HepG2 (cell line): ENCODE results near the gene TGFBR1. TPM values are rescaled to one million over a fixed set of nuclear protein-coding genes. Genes with fewer than 3 reads are reported as not detected.

Source experiments
- ATAC-seq: fragments of 200-7000 bp; cut with Tn5 transposase; 3 replicates; pipeline ENCODE4 v1.9.1; 2020; ENCODE audit warnings: mild to moderate bottlenecking, moderate library complexity
- BruUV-seq: library from RNA; stranded (reverse); fragments of 400-500 nt; replicated peaks from 2 replicates; lab custom pipeline; 2021; lab: Mats Ljungman, UMichigan
- CTCF ChIA-PET: fragments of 300-600 bp; formaldehyde crosslinking; extraction: SDS; loops from one replicate; lab custom pipeline; 2021; ENCODE audit warnings: low total read pairs, inconsistent platforms, low intra/inter-chr PET ratio; lab: Yijun Ruan, JAX
- POLR2A ChIA-PET: fragments of 350-600 bp; sonication (Branson Sonifier 250); formaldehyde crosslinking; loops from one replicate; lab custom pipeline; 2020; ENCODE audit warnings: antibody characterized with exemption, inconsistent platforms; lab: Yijun Ruan, JAX
- DNase-seq: peaks from one replicate; pipeline ENCODE4 v3.0.0-alpha.2; 2015; ENCODE audit warnings: low spot score
- FAIRE-seq: peaks from 3 replicates; lab custom pipeline; 2011; peaks lifted over from hg19 to GRCh38; lab: Jason Lieb, UNC
- H2AFZ ChIP-seq: one replicate; pipeline ENCODE4 v1.6.1; 2011; ENCODE audit warnings: low read length, inconsistent platforms
- H3K27ac ChIP-seq: fragments of 300-600 bp; 3 replicates; pipeline ENCODE4 v1.8.0; 2011; ENCODE audit warnings: mixed run types, mild to moderate bottlenecking, mixed read lengths, low read length, inconsistent platforms; ENCODE audit not compliant: insufficient read depth; ENCODE audit errors: extremely low read length
- H3K27me3 ChIP-seq, 2 experiments: fragments of 200-600 bp in 1 of 2; 2 replicates in 1 of 2; 3 replicates in 1 of 2; pipeline versions ENCODE4 v1.6.0 to v1.8.0; 2011; ENCODE audit warnings: low read length in 2 of 2, mild to moderate bottlenecking in 2 of 2, moderate library complexity in 2 of 2, inconsistent platforms in 1 of 2; ENCODE audit not compliant: insufficient read depth in 2 of 2, control insufficient read depth in 1 of 2
- H3K36me3 ChIP-seq, 2 experiments: fragments of 200-600 bp in 1 of 2; replicated peaks in 1 of 2; 2 replicates in 1 of 2; 3 replicates in 1 of 2; pipeline versions ENCODE4 v1.5.1 to v1.8.0; 2011; ENCODE audit warnings: low read length in 2 of 2, inconsistent platforms in 1 of 2; ENCODE audit not compliant: insufficient read depth in 2 of 2, control insufficient read depth in 1 of 2
- H3K4me1 ChIP-seq: 2 replicates; pipeline ENCODE4 v1.5.1; 2012; ENCODE audit warnings: low read length, inconsistent platforms; ENCODE audit not compliant: insufficient read depth
- H3K4me2 ChIP-seq: 2 replicates; pipeline ENCODE4 v1.6.0; 2011; ENCODE audit warnings: low read depth, low read length, inconsistent platforms
- H3K4me3 ChIP-seq, 3 experiments: fragments of 200-600 bp in 1 of 3; sonication (generic), shearing (Covaris generic) in 1 of 3; replicated peaks in 1 of 3; 2 replicates each; pipeline ENCODE4 v1.5.1; 2011 to 2016; ENCODE audit warnings: low read length in 3 of 3, inconsistent platforms in 2 of 3, low read depth in 2 of 3, mild to moderate bottlenecking in 2 of 3, control low read depth in 1 of 3, mixed read lengths in 1 of 3; ENCODE audit not compliant: insufficient read depth in 1 of 3
- H3K79me2 ChIP-seq: one replicate; pipeline ENCODE4 v1.6.1; 2011; ENCODE audit warnings: low read length, inconsistent platforms; ENCODE audit not compliant: insufficient read depth
- H3K9ac ChIP-seq: 2 replicates; pipeline ENCODE4 v1.6.0; 2011; ENCODE audit warnings: mild to moderate bottlenecking, low read depth, low read length, inconsistent platforms; ENCODE audit not compliant: insufficient read depth
- H3K9me3 ChIP-seq: 2 replicates; pipeline ENCODE4 v1.5.1; 2012; ENCODE audit warnings: mild to moderate bottlenecking, low read length
- H4K20me1 ChIP-seq: 2 replicates; pipeline ENCODE4 v1.6.0; 2011; ENCODE audit warnings: inconsistent platforms, mild to moderate bottlenecking, low read length, moderate library complexity; ENCODE audit not compliant: insufficient read depth
- ATF7 ChIP-seq, 2 experiments: fragments of 450-650 bp in 1 of 2; sonication (generic) in 1 of 2; formaldehyde crosslinking in 1 of 2; IDR thresholded peaks; 2 replicates each; pipeline versions ENCODE4 v1.4.0 to v1.6.1; 2016 to 2020; ENCODE audit warnings: antibody characterized with exemption in 1 of 2, mild to moderate bottlenecking in 1 of 2, missing genetic modification reagents in 1 of 2
- IKZF4 ChIP-seq: sonication (generic); formaldehyde crosslinking; IDR thresholded peaks from 2 replicates; pipeline ENCODE4 v1.5.1; 2020; ENCODE audit warnings: borderline replicate concordance, mild to moderate bottlenecking, low read depth, missing genetic modification reagents; ENCODE audit errors: not compliant biosample characterization
- POLR2A ChIP-seq, 2 experiments: IDR thresholded peaks; 2 replicates each; pipeline ENCODE4 v1.6.1; 2011; ENCODE audit warnings: low read depth in 2 of 2, low read length in 2 of 2, mild to moderate bottlenecking in 1 of 2, moderate library complexity in 1 of 2; ENCODE audit not compliant: insufficient read depth in 1 of 2
- ZNF639 ChIP-seq: conservative IDR thresholded peaks from 2 replicates; pipeline ENCODE4 v1.6.1; 2018; ENCODE audit warnings: missing genetic modification reagents
- ZNF761 ChIP-seq: sonication (generic); formaldehyde crosslinking; conservative IDR thresholded peaks from 2 replicates; pipeline ENCODE4 v1.4.0; 2020; ENCODE audit warnings: mild to moderate bottlenecking, missing genetic modification reagents
- WGBS: methylation state at CpG from one replicate; pipeline ENCODE4 v1.1.6; 2017; ENCODE audit warnings: low lambda C conversion rate; 5-methylcytosine and 5-hydroxymethylcytosine counted together
- in situ Hi-C: cut with HindIII; loops from 2 replicates; pipeline ENCODE4 v1.10.0; 2017; ENCODE audit warnings: low pct_unique_long_range_greater_than_20kb; ENCODE audit not compliant: extremely low pct_ligation_motif_present
- intact Hi-C: fragments of 100-400 bp; cut with micrococcal nuclease; formaldehyde crosslinking; loops from one replicate; pipeline ENCODE4 v1.10.0; 2022; ENCODE audit not compliant: unreplicated experiment
- polyA plus RNA-seq, 8 experiments: library from polyadenylated mRNA; depleted of rRNA in 3 of 8; stranded (reverse) in 7 of 8; unstranded in 1 of 8; fragments of >200 nt; fragmentation: Illumina TruSeq in 4 of 8; extraction: Trizol in 4 of 8; gene quantifications; 2 replicates each; pipeline versions ENCODE4 v1.2.1 to v1.2.3, GENCODE V29; 2011 to 2016; ENCODE audit warnings: low read depth in 4 of 8, missing spikeins in 1 of 8, mixed read lengths in 1 of 8; ENCODE audit not compliant: insufficient read depth in 1 of 8
- total RNA-seq, 5 experiments: library from RNA; depleted of rRNA; stranded (reverse); fragments of >200 nt; fragmentation: Illumina TruSeq; extraction: Trizol; gene quantifications; 2 replicates each; pipeline ENCODE4 v1.2.3, GENCODE V29; 2016; ENCODE audit warnings: low read depth in 1 of 5

The TGFBR1 gene
- total and polyA plus RNA-seq, 2 of the 13 experiments (the other 11 are each of a cell fraction or from before 2014, with no cell fraction given) = 16.8 to 23.9 TPM

DNA sequence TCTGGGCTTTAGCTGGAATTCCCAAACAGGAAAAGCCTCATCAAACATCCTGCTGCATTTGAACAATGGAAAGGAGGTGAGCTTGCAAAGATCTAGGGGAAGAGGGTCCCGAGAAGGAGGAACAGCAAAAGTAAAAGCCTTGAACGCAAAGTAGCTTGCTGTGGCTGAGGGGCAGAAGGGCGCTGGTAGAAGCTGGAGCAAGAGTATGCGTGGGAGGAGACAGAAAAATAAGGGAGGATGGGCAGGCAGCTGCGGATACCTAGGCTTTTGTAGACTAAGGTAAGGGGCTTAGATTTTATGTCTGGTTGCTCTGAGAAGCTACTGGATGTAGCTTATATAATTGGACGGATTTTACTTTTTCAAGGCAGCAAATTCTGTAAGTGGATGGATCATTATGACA is 21.9 kb upstream of the TGFBR1 start:
- FAIRE-seq = no peak
- Histone ChIP-seq H3K9me3 (no peaks in the 10 kb centered on the region), H2AFZ (no peak overlapping the region), H3K27me3 (peaks cover 2 to 22% of the 10 kb centered on the region in 2 experiments; a peak in 3 of 5 replicates), H3K4me1 (no peaks in the 10 kb centered on the region), H3K4me2 (no peak overlapping the region), H3K4me3 (no peak overlapping the region), H3K9ac (no peak overlapping the region), H3K79me2 (no peaks in the 10 kb centered on the region), H3K27ac (no peak overlapping the region), H3K36me3 (no peaks in the 10 kb centered on the region), H4K20me1 (no peaks in the 10 kb centered on the region)
- intact Hi-C loops (no loop called here), in situ Hi-C loops (no loop called here)
- DNase-seq = no peak
- no TSS peak for BruUV-seq
- ATAC-seq = no peak
- ChIA-PET CTCF (no interaction called here), POLR2A (no interaction called here)
- TF ChIP-seq ZNF761 (no peak), ZNF639 (CRISPR knock-in tag) (no peak), IKZF4 (CRISPR knock-in tag) (no peak), ATF7 (IDR thresholded peaks at IDR 0.05) (no peak), ATF7 (CRISPR knock-in tag; IDR thresholded peaks at IDR 0.05) (no peak), POLR2A (IDR thresholded peaks at IDR 0.05; ENCODE audit: insufficient read depth in 1 of 2, low read depth in 2 of 2, low read length in 2 of 2) (no peak)
- WGBS = 2% methylated on average over 6 of the region's 6 CpGs
